Measurements from ENCODE around the gene FARS2. TPM values are rescaled to one million over a fixed set of nuclear protein-coding genes. Genes with fewer than 3 reads are reported as not detected.

The FARS2 gene
- total and polyA plus RNA-seq, 12 donors = 7.6 to 22.4 (median 20.8) TPM

DNA sequence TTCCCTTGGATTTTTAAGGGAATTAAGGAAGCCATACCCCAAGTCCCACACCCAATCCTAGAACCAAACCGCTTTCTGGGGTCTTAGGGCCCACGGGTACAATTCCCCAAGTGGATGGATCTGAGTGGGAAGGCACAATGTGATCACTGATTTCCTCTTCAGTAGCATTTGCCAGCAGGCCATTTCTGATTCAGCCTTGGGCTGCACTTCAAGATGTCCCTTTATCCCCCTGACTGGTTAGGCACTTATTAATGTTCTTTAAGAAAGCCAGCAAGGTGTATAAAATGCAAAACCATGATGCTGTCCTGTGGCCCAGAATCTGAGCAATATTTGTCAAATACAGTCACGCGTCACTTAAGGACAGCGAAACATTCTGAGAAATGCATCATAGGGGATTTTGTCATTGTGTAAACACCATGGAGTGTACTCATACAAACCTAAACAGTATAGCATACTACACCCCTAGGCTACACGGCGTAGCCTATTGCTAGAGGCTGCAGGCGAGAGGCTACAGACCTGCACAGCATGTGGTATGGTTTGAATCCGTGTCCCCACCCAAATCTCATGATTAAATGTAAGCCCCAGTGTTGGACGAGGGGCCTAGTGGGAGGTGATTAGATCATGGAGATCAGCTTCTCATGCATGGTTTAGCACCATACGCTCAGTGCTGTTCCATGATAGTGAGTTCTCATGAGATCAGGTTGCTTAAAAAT lies 511.3 kb downstream of the FARS2 start:
- 97% methylated on average over 11 of the region's 11 CpGs for WGBS, 2 donors
- no peak for ATAC-seq
- intact Hi-C loops (cut with DNase I) = no loop called here
- H3K36me3 ChIP-seq = peaks cover 0 to 9% (median 0%) of the 10 kb centered on the region in 9 donors
- no peak overlapping the region for H3K27ac ChIP-seq
- TF ChIP-seq, protein P1, sequence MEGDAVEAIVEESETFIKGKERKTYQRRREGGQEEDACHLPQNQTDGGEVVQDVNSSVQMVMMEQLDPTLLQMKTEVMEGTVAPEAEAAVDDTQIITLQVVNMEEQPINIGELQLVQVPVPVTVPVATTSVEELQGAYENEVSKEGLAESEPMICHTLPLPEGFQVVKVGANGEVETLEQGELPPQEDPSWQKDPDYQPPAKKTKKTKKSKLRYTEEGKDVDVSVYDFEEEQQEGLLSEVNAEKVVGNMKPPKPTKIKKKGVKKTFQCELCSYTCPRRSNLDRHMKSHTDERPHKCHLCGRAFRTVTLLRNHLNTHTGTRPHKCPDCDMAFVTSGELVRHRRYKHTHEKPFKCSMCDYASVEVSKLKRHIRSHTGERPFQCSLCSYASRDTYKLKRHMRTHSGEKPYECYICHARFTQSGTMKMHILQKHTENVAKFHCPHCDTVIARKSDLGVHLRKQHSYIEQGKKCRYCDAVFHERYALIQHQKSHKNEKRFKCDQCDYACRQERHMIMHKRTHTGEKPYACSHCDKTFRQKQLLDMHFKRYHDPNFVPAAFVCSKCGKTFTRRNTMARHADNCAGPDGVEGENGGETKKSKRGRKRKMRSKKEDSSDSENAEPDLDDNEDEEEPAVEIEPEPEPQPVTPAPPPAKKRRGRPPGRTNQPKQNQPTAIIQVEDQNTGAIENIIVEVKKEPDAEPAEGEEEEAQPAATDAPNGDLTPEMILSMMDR (IDR thresholded peaks at IDR 0.05) = no peak
- H3K27me3 ChIP-seq = no peaks in the 10 kb centered on the region
- no peak overlapping the region for H3K4me3 ChIP-seq
- DNase-seq = no peak
- H3K9me3 ChIP-seq = peaks cover 0 to 11% (median 0%) of the 10 kb centered on the region in 11 donors
- no peaks in the 10 kb centered on the region for H3K4me1 ChIP-seq

DNA sequence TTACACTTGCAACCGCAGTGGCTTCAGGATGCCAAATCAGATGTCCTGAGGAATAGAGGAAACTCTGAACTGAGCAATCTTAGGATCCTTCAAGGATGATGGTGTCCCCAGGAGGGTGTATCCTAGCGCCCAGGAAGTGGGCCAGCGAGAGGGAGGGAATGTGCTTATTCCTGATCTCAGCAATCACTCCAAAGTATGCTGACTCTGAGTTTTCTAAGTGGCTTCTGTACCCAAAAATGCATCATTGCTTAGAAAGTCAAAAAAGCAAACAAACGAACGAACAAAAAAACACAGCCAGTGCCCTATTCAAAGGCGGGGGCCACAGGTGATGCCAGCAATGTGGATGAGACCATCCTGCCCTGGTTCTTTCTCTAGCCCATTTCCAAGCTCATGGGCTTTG lies 514.8 kb downstream of the FARS2 start:
- no peak for DNase-seq
- no peaks in the 10 kb centered on the region for H3K4me1 ChIP-seq
- H3K36me3 ChIP-seq = peaks cover 0 to 9% (median 0%) of the 10 kb centered on the region in 9 donors
- ATAC-seq = no peak
- no peak overlapping the region for H3K27ac ChIP-seq
- H3K9me3 ChIP-seq = no peaks in the 10 kb centered on the region
- TF ChIP-seq, protein P1 (IDR thresholded peaks at IDR 0.05) = no peak
- WGBS, 2 donors = 96% methylated on average over 6 of the region's 6 CpGs
- intact Hi-C loops (cut with DNase I) = no loop called here
- no peaks in the 10 kb centered on the region for H3K27me3 ChIP-seq
- H3K4me3 ChIP-seq = no peak overlapping the region

DNA sequence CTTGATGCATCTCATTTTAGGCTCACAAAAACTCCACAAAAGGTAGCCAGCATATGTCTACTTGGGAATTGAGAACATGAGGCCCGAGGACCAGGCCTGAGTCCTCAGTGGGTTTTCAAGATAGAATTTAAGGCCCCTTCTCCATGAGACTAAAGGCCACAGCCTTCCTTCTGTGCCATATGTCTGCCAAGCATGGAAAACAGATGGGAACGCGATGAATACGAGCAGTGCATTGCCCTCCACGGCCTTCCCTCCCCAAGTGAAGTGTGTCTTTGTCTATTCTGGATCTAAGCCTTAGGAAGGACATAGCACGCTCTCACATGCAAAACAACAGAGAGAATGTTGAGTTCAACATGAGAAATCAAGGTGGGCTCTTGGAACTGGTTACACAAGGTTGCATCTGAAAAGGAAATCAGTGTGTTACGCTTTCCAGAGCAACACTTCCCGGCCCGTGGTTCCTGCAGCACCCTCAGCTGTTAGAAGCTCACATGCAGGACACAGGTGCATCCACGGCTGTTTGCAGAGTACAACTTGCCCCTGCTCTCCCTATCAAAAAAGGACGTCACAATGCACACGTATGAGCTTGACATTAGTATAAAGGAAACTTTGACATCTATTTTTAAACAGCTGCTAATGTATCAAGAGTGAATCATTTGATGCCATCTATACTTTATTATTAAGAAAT lies 515.5 kb downstream of the FARS2 start:
- ATAC-seq (no peak), DNase-seq (no peak)
- no peaks in the 10 kb centered on the region for H3K4me1 ChIP-seq
- TF ChIP-seq, protein P1 (IDR thresholded peaks at IDR 0.05) = no peak
- no peaks in the 10 kb centered on the region for H3K9me3 ChIP-seq
- no peak overlapping the region for H3K27ac ChIP-seq
- intact Hi-C loops (cut with DNase I) = no loop called here
- no peak overlapping the region for H3K4me3 ChIP-seq
- H3K36me3 ChIP-seq = peaks cover 0 to 6% (median 0%) of the 10 kb centered on the region in 9 donors
- no peaks in the 10 kb centered on the region for H3K27me3 ChIP-seq
- 73 to 77% methylated on average over 12 of the region's 12 CpGs for WGBS, 2 donors

DNA sequence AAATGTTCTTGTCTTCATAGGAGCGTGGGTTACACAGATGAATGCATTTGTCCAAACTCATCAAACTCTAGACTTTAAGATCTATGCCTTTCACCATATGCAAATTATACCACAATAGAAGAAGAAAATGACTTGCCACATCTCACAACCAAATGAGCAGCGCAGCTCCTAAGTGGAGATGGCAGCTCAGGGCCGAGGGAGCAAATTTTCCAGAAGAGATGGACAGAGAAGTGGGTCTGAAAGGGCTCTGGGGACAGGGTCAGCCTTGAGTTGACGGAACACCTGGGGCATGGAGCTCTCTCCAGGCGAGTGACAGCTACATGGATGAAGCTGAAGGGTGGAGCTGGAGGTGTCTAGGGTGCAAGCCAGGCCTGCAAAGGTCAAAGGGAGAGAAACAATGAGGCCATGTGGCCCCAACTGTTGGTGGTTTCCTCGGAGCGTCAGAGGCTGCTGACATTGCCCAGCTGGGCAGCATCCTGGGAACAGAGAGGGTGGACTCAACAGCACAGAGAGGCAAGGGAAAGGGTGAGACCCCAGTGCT lies 517.1 kb downstream of the FARS2 start:
- no peaks in the 10 kb centered on the region for H3K9me3 ChIP-seq
- intact Hi-C loops (cut with DNase I) = no loop called here
- H3K4me3 ChIP-seq = no peak overlapping the region
- ATAC-seq = no peak
- H3K27me3 ChIP-seq = no peaks in the 10 kb centered on the region
- 90 to 92% methylated on average over 7 of the region's 7 CpGs for WGBS, 2 donors
- H3K36me3 ChIP-seq = peaks cover 0 to 3% (median 0%) of the 10 kb centered on the region in 9 donors
- TF ChIP-seq, protein P1 (IDR thresholded peaks at IDR 0.05) = no peak
- peaks cover 0 to 11% (median 0%) of the 10 kb centered on the region in 9 donors for H3K4me1 ChIP-seq
- H3K27ac ChIP-seq = no peak overlapping the region
- no peak for DNase-seq

Data from heart right ventricle (tissue), 16 donors.